HCEC 1CT (cell line): ENCODE measurements around the gene CFL2.
"Not testable (repeated sequence)": the region's sequence is repeated elsewhere in the genome, so short reads cannot be mapped to it uniquely, and the experiment has no call there.

Source experiments
- DNase-seq: peaks from one replicate; pipeline ENCODE4 v3.0.0-alpha.2; 2017

The CFL2 gene

DNA sequence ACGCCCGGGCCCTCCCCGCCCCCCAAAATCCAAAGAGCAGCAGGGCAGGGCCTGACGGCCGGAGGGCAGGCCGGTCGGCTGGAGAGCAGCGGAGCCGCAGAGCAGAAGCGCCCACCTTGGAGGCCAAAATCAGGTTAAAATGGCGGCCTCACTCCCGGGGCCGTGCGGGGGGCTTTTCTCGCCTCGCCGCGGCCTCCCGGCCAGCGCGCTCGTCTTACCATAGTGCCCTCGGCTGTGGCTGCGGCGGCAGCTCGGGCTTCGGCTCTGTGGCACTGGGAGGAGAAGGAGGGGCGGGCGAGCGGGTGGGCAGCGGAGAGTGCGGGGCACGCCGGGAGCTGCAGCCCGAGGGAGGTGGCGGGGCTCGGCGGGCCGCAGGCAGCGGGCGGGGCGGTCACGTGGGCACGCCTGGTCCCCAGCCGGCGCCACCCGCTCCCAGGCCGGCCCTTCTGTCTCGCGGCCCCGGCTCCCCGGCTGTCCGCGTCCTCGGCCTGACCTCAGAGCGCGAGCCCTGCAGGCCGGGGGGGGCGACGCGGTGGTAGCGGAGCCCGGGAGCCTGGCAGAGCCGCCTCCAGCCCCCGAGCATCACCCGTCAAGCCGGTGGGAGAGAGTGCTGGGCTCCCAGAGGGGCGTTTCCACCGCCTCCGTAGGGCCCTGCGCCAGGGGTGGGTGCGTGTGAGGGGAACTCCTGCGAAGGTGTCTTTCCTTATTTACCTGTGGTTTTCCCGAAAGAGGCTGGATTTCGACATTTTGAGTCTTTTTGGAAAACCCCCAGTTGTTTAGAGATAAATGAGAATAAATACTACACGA is at the start of gene CFL2:
TSS of gene CFL2 (minus strand) at position 274 of the 807 bp plus-strand sequence. CDS start at position 221, 53 bp downstream.
- peak; percentile 83 for DNase-seq

DNA sequence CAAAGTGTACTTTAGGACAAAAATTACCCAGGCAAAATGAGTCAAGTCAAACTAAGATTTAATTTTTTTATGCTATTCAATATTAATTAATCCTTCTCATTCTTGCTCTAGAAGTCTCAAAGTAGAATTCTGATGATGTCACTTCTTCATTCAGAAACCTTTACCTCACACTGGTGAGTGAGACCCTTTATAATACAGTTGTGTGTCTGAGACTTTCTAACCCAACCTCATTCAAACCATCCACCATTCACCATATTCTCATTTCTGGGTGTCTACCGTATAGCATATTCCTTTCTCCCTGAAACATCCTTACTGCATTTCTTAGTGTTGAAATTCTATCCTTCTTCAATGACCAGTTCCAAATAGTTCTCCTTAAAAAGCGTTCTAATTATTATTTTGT is 40.8 kb upstream of the CFL2 start:
- no peak for DNase-seq

DNA sequence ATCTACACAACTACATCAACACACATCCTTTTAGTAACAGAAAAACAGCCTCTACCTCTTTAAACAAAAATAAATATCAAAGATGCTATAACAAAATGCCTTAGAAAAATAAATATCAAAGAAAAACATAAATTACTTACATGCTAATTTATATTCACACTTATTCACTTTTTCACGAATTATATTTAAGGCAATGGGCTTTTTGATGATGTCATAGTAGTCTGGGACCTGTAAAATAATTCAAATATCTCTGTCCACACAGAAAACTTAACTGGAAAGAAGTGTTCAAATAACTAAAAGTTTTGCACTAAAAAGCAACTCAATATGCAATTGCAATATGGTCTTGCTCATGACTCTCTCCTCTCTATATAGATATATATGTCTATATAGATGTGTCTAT is 40.3 kb upstream of the CFL2 start:
- no peak for DNase-seq

DNA sequence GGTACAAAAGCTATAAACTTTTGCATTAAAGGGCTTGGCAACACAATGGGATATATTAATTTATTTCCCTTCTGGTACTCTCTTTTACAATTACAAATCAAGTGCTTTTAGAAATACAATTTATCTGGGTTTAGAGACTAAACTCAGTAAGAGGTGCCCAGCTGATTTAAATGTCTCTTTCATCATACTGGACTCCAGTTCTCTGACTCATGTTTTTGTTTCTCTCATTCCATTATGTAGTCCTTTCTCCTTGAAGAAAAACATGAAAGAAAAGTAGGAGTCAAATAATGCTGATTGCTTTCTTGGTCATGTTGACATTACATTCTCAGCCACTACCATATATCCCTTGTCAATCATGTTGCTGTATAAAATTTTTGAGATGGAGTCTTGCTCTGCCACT is 36.3 kb upstream of the CFL2 start:
- peak; percentile 58 for DNase-seq

DNA sequence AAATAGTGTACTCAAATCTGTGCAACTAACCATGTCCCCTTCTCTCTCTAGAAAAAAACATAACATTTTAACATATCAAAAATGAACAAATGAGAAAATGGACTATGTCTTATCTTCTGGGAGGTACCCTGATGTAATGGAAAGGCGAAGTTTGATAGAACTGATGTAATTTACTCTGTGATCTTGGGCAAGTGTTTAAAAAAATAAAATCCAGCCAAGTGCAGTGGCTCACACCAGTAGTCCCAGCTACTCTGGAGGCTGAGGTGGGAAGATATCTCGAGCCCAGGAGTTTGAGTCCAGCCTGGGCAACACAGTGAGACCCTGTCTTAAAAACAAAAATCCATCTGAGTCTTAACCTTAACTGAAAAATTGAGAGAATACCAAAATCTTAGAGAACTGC is 35.8 kb upstream of the CFL2 start:
- no peak for DNase-seq

DNA sequence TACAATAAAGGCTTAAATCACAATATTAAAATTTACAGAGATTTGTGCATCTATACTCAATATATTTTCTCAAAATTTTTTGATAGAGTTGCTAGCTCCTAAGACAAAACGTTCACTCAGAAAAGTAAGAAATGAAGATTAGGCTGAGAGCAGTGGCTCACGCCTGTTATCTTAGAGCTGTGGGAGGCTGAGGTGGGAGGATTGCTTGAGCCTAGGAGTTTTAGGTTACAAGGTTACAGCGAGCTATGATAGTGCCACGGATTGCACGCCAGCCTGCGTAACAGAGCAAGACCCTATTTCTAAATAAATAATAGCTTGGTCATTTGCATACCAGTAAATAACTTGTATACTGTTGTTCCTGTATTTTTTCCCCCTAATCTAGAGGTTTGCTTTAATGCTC is 35.0 kb upstream of the CFL2 start:
- DNase-seq: no peak

DNA sequence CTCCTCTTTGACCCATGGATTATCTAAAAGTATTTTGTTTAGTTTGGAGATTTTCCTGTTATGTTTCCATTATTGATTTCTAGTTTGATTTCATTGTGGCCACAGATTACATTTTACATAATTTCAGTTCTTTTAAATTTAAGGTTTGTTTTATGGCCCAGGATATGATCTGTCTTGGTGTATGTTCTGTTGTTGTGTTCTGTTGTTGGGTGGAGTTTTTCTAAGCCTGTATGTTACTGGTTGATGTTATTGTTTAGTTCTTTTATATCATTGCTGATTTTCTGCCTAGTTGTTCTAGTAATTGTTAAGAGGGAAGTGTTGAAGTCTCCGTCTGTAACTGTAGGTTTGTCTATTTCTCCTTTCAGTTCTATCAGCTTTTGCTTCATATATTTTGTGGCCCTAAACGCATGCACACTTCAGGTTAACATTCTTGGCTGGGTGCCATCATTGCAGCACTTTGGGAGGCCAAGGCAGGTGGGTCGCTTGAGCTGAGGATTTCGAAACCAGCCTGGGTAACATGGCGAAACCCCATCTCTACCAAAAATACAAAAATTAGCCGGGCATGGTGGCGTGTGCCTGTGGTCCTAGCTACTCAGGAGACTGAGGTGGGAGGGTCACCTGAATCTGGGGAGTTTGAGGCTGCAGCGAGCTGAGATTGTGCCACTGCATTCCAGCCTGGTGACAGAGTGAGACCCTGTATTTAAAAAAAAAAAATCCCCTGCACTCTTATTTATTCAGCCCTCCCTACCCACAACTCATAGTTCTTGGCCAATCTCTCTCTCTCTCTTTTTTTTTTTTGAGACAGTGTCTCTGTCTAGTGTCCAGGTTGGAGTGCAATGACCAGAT is 28.1 kb upstream of the CFL2 start:
- DNase-seq: no peak

DNA sequence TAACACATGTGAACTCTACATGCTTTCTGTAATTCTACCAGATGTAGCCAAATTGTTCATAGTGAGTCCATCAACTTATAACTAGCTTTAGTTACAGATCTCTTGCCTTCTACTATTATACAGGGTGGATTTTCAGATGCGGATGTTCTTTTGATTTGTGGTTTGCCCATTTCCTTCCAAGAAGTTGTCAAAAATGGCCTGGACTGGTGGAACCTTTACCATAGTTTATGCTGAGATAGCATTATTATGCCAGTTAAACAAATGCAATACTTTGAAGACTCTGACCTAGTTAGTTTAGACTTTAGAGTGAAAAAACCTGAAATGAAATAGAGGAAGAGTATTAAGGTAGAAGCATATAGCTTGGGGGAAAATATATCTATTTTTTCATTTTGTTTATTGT is 27.4 kb upstream of the CFL2 start:
- DNase-seq: no peak

DNA sequence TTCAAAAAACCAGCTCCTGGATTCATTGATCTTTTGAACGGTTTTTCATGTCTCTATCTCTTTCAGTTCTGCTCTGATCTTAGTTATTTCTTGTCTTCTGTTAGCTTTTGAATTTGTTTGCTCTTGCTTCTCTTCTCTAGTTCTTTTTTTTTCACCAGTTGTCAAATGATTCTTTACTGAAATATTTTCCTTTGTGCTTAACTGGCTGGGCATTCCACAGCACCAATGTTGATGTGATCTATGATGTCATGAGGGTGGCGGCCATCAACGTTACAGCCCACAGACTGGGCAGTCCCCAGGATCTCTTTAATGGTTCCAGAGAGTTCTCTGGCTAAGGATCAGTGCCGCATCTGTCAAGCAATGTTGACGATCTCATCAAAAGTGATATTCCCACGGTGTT is 25.7 kb upstream of the CFL2 start:
- DNase-seq: not testable (repeated sequence)

DNA sequence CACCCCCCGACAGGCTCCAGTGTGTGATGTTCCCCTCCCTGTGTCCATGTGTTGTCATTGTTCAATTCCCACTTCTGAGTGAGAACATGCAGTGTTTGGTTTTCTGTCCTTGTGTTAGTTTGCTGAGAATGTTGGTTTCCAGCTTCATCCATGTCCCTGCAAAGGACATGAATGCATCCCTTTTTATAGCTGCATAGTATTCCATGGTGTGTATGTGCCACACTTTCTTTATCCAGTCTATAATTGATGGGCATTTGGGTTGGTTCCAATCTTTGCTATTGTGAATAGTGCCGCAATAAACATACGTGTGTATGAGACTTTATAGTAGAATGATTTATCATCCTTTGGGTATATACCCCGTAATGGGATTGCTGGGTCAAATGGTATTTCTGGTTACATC is 22.7 kb upstream of the CFL2 start:
- not testable (repeated sequence) for DNase-seq

DNA sequence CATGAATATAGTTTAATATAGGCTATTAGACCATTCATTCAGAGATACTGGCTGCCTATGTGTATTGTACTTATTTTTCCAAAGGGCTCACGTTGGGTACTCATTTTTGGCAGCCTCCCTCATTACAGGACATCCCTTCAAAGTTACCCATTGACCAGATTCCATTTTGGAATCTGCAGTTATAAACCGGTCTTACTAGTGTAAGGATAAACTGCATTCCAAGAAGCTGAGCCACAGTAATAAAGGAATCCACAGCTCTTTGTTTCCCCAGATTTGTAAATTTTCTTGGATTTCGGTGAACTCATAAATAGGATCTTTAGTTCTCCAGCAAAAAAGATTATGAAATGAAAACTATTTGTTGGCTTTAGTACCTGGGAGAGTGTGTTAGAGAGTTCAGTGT is 18.9 kb upstream of the CFL2 start:
- DNase-seq: peak; percentile 59

DNA sequence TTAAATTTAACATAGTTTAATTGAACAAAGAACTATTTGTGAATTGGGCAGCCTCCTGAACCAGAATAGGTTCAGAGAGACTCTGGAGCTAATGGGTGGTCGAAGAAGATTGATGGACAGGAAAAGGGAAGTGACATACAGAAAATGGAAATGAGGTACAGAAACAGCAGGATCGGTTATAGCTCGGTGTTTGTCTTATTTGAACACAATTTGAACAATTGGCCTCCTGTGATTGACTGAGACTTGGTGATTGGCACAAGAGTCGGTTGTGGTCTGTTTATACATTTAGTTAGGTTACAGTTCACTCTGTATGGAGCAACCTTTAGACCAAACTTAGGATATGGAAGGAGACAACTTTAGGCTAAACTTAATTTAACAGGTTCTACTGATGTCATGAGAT is 18.4 kb upstream of the CFL2 start:
- DNase-seq: no peak

DNA sequence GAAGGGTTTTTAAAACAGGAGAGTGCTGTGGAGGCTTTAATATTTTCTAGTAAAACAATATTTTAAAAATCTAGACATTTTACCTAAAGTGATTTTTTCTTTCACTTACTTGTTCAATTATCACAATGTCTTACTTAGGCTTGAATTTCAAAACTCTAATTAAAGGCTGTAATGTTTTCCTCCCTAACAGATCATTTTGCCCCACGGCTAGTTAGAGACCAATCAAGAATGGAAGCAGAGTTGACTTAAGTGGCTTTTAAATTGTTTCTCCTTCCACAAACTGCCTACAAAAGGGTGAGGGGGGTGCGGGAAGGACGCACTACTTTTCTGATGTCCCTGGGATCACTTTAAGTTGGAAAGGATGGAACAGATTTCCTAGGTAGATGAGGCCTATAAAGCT is 9.5 kb upstream of the CFL2 start:
- no peak for DNase-seq

DNA sequence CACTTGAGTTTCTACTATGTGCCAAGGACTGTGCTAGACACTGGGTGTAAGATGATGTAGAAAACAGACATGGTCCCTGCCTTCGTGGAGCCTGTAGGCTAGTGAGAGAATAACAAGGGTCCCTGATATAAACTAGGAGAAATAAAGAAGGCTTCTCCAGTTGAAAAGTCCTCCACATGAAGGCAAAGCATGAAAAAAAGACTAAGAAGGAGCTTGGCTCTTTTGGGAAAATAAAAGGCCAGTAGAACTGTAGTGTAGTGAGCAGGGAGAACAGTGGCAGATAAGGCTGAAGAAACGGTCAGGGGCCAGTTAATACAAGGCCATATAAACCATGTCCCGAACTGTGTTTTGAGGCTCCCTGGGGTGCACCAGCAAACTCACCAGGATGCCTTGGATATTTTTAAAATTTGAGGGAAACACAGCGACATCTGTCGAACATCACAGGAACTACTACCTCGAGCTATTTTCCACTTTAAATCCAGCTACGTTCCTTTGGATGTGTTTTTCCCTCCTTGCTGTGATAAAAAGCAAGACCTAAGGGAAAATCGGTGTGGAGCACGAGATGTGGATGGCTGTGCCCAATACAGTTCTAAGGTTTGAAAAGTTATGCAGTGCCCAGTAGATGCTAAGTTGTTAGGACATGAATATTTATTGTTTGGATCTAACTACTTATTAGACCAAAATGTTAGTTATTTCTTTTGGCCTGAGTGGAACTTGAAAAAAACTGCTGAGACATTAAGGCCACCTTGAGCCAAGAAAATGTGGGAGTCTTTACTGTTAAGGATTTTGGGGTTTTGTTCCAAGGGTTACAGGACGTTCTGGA is 8.5 kb upstream of the CFL2 start:
- peak; percentile 69 for DNase-seq

DNA sequence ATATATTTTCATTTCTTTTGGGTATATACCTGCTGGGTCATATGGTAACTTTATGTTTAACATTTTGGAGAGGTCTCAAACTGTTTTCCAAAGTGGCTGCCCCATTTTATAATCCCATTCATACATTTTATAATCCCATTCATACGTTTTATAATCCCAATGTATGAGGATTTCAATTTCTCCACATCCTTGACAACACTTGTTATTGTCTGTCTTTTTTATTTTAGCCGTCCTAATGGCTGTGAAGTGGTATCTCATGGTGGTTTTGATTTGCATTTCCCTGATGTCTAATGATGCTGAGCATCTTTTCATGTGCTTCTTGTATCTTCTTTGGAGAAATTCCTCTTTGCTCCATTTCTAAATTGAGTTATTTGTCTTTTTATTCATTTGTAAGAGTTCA is 6.7 kb upstream of the CFL2 start:
- no peak for DNase-seq

DNA sequence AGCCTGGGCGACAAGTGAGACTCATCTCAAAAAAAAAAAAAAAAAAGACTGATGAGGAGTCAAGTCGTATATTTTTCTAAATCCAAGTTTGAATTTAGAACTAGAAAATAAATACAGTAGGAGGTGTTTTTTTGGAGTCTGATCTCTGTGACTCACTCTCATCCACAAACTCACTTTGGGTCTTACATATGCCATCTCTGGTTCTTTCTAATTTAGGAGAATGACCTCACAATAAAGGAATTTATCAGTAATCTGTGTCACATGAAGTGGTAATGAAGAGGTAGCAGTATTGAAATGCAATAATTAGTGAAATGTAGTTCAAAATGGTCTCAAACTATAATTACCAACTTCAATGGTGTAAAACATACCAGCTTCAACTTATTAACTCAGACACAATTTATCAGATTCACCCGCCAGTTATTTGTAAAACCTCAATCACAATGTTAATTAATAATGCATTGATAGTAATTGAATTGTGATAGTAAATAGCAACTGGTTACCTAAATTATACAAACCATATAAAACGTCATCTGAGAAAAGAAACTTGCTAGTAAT is 4.4 kb upstream of the CFL2 start:
- DNase-seq: peak; percentile 80

DNA sequence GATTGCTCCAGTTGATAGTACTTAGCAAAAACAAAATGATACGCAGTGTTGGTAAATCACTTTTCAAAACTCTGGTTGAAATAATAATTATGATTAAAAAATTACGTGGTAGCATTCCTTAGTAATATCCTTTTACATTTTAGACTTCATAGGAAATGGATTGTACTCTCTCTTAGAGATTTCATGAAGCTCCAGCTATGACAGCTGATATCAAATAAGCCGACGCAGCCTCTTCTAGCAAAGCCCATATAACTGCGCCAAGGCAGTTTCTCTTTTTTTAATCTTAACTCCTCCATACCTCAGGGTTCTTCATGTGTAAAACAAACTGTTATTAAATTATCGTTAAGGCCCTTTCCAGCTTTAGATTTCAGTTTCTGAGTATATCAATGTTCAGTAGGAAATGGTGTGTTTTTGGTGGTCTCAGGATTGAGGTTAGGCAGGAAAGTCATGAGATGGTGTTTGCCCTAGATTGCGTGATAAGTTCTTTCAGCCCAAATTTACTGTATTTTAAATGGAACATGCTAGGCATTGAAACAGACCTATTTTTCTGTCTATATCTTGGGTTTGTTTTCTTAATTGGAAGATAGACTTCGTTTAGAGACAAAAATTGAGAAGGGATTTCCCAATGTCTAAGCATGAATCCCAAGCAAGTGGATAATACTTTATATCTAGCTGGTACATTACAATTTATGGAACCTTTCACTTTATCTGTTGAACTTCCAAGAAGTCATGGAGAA is 902 bp upstream of the CFL2 start:
- DNase-seq: peak; percentile 38

DNA sequence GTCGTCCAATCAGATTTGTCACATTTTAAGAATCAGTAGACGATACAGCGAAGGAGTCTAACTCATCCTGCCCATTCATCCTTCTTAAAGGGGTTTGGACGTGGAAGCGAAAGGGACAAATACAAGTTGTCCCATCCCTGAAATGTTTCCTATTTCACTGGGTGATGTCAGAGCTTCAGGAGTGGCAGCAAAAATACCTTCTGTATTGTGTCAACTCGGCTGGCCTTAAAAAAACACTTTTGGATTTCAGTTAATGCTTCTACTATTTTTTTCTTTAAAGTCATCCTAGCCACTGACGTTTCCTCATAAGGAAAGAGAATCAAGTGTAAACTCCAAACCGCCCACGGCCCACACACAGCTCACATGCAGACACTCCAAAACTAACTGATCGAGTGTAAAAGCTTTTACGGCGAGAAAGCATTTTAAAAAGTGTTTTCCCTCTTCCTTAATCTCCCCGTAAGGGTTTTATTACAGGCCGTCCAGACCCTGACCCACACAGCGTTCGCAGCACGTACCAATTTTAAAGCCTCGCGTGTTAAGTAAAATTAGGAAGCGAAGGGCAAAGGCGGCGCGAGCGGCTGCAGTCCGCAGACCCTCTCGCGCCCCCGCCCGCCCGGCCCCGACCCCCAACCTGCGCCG is 593 bp downstream of the CFL2 start:
- DNase-seq: peak; percentile 71

DNA sequence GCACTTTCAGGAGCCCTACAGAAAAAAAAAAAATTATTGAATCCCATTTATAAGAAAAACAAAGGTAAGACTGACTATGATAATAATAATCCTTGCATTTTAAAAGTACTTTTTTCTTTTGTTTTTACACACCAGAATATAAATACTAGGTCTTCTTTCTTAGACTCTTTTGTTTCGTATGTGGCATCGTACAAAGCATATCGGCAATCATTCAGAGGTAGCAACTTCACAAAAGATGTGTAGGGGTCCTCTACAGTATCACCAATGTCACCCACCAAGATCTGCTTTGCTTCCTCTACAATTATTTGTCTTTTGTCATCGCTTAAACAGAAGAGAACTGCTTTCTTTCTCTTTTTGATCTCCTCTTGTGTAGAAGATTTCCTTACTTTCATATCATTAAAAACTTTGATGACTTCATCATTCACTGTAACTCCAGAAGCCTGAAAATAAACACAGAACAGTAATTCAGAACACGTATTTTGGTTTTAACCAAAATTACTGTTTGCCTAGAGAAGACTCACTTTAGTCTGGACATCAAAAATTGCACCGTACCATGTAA is 1.2 kb downstream of the CFL2 start:
- no peak for DNase-seq

DNA sequence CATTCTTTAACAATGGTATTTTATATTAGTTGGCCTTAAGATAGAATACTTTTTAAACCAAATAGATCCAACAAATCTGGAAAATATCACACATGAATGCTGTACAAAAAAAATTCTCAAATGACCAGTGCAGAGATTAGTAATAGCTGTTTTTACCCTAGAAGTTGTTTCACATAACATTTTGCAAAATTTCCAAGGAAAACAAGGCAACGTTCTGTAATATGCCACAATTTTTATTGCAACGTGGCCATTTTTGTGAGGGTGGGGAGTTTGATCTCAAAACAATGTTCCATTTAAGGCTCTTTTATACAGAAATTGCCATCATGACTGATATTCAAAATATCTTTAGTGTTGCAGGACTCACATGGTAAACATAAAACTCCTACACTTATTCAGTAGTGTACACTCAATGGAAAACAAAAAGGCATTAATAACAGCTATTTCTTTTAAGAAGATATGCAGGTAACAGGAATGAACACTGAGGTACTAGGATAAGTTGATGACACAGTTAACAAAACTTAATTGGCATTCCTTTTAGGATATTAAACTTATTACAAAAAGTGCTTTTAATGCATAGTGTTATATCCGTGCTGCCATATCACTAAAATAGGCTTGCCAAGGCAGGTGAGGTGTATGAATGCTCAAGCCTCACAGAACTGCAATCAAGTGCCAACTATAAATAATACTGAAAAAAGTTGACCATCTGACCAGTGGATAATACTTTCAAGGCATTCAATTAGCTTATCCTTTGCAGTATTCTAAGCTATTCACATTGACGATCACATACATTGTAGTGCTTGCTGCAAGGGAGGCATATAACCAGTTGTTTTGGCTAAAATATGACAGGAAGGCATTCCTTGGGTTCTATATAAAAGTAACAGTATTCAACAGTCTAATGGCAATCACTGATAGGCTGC is 2.3 kb downstream of the CFL2 start:
- DNase-seq: no peak
